Measurements from ENCODE around the gene ROR1.
"Not testable (repeated sequence)": the region's sequence is repeated elsewhere in the genome, so short reads cannot be mapped to it uniquely, and the experiment has no call there.

ROR1 gene

GRCh38 chr1:63819795-63820194 lies 46.0 kb downstream of the ROR1 start:
- in situ Hi-C loops (cut with MboI; ENCODE audit: low sequenced_read_pairs) = no loop called here

- in situ Hi-C loops (cut with MboI; ENCODE audit: low sequenced_read_pairs) = no loop called here
Measured at GRCh38 chr1:63821091-63822005, 47.5 kb downstream of the ROR1 start.

DNA sequence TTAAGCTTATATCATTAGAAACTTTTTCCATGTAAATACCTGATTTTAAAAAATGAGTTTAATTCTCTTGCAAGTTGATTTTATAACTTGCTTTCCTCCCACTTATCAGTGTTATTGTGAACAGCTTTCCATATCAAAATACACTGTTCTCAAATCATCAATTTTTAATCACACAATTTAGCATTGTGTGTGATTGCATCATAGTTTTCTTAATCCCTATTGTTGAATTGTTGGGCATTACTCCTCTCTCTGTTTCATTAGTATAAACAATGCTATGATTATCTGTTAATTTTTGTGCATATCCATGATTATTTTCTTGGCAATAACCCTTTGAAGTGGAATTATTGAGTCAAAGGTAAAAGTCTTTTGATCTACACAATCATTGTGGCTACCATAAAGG lies 48.7 kb downstream of the ROR1 start:
- in situ Hi-C loops (cut with MboI; ENCODE audit: low sequenced_read_pairs) = no loop called here

GRCh38 chr1:63824451-63824850 lies 50.6 kb downstream of the ROR1 start:
- in situ Hi-C loops (cut with MboI; ENCODE audit: low sequenced_read_pairs) = no loop called here

- in situ Hi-C loops (cut with MboI; ENCODE audit: low sequenced_read_pairs) = no loop called here
Measured at GRCh38 chr1:63825111-63825510, 51.3 kb downstream of the ROR1 start.

- in situ Hi-C loops (cut with MboI; ENCODE audit: low sequenced_read_pairs) = not testable (repeated sequence)
Measured at GRCh38 chr1:63826246-63826861, 52.5 kb downstream of the ROR1 start.

DNA sequence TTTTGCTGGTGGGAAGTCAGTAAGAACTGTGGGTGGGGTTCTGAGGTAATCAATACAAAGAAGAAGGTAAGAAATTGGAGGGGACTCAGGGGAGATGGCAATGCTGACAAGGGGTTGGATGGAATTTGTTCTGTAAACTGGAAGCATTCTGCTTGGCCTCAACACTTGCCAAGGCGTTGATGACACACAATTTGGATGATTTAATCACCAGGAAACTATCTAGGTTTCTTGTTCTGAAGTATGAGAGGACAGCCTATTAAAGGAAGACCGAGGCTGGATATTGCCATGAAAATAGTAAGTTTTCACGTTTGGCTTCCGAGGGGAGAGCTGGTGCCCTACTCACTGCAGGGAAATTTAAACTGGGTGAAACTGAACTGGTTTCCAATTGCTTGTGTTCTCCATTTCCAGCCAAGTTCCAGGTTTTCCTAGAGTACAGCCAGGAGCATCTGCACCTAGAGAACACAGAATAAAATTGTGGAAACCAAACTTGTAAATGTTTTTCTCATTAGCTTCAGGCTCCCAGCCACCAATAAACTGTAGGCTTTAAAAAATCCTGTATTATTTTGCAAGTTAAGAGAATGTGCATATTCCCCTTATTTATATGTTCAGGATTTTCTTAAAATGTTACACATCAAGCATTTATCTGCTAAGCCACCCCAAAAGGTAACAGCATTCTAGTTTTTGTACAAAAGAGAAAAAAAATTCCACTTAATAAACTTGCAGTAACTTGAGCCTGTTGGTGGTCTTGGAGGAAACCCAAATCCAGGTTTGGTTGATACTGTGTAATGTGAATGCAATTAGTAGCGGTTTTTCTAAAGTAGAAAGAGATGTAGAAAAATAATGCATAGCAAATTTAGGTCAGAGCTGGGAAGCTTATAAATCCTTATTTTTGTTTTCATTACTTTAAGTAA lies 53.8 kb downstream of the ROR1 start:
- in situ Hi-C loops (cut with MboI; ENCODE audit: low sequenced_read_pairs) = no loop called here

DNA sequence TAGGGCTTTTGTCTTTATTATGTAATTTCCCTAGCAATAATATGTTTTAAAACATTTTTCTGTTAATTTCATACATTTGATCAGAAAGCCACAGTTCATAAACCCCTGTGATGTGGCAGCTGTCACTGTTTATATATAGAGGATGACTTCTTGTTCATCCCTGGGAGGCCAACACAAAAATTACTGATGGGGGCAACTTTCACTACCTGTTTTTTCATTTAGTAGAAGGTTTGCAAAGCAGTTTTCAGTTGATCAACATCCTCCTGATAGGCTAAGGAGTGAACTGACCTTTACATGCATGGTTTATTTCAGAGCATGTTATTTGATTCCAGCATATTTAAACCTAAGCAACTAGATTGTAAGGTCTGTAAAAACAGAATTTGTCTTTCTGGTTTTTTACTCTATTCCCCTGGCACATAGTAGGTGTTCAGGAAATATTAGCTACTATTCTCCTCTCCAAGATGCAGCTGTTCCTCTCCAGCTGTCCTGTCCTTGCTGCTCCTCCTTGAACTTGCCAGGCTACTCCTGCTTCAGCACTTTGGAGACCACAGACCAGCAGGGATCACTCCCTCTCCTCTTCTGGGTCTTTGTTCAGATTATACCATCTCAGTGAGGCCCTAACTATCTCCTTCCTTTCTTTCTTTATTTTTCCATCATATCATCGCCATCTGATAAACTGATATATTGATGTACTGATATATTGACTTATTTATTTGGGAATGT lies 54.7 kb downstream of the ROR1 start:
- in situ Hi-C loops (cut with MboI; ENCODE audit: low sequenced_read_pairs) = no loop called here

DNA sequence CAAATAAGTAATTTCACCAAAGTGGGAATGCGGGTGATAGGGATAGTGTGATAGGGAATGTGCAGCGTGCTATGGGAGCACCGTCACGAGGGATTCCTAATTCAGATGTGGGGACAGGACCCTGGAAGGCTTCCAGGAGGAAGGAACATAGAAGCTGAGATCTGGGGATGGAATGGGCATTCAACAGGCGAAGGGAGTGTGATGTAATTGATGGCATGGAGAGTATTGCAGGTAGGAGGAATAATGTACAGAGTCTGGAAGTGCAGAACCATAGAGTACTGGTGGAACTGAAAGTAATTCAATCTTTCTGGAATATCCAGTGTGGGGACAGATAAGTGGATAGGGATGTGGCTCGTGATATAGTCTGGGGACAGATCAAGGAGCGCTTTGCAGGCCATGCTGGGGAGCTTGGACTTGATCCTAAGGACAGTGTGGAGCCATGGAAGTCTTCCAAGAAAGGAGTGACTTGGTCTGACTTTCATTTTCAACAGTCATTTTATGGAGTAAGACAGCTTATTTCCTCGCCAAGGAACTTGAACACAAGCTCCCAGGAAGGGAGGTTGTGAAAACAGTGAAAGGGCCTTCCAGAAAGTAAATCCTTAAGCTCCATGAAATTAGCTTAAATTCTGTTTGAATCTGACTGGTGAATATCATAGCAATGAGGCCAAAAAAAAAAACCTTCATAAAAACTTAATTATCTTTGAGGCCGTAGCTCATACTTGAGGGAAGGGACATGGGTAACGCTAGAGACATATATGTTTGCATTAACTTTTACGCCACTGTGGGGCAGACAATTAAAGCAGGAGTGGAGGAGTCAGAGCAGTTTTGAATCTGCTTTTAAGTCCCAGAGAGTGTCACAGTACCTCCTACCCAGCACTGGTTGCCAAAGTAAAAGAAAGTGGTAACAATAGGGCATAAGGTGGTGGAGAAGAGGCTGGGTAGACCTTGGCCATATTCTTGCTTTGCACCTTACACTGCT lies 55.8 kb downstream of the ROR1 start:
- in situ Hi-C loops (cut with MboI; ENCODE audit: low sequenced_read_pairs) = no loop called here

- in situ Hi-C loops (cut with MboI; ENCODE audit: low sequenced_read_pairs) = no loop called here
Measured at GRCh38 chr1:63831409-63831808, 57.6 kb downstream of the ROR1 start.

DNA sequence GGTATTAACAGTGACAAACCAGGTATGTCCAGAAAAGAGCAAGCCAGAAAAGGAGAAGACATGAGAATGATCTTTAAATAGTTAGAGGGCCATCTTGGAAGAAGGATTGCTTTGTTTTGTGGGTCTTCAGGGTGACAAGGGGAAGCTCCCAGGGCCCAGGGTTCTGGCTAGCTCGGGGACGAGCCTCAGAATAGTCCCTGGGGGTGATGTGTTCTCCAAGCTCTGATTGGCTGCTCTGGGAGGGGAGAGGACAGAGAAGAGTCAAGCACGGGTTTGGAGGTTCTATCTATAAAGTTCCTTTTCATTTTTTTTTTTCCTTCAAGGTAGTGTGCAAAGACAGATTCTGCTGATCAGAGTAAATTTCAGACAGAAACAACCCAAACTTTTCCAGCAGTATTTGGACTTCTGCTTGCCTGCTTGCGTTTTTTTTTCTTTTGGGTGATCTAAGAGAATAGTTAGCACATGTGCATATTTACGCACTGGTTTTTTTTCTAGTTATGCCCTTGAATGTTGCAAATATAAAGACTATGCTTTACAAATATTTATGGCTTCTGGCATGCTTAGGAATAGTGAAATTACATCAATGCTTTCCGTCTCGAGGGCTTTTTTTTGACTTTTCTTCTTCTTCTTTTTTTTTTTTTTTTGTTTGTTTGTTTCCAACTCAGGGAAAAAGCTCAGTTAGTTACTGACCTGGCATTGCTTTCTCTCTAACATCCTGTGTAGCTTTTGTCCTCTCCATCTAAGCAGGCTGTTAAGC lies 59.7 kb downstream of the ROR1 start:
- in situ Hi-C loops (cut with MboI; ENCODE audit: low sequenced_read_pairs) = no loop called here

DNA sequence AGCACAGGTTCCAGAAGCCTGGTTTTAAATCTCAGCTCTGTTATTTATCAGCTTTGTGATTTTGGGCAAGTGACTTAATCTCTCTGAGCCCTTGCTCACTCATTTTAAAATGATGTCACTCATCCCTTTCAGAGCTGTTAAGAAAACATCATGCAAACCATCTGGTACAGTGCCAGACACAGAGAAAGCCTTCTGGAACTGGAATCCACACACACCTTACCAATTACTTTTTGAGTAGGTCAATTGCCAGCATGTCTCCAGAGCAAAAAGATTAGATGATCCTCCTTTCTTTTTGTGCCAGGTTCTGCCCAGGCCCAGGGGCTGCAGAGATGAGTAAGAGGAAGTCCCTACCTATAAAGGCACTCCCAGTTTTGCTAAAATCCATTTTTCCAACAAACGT lies 61.3 kb downstream of the ROR1 start:
- in situ Hi-C loops (cut with MboI; ENCODE audit: low sequenced_read_pairs) = no loop called here

- in situ Hi-C loops (cut with MboI; ENCODE audit: low sequenced_read_pairs) = no loop called here
Measured at GRCh38 chr1:63836374-63836773, 62.6 kb downstream of the ROR1 start.

DNA sequence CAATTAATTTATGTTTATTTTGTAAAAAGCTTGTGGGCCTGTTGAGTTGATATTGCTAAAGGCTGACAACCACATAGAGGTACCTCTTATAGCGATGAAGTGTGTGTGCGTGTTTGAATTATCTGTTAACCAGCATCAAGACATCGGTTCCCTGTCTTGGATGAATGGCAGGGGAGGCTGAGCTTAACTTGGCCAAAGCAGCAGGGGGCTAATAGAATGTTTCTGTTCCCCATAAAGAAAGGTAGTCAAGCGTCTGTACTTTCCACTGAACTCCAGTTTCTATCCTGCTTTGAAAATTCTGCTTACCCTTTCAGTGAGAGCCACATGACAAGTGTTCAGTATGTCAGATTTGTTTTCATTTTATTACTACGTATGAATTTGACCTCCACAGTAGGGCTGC lies 63.0 kb downstream of the ROR1 start:
- in situ Hi-C loops (cut with MboI; ENCODE audit: low sequenced_read_pairs) = no loop called here

- in situ Hi-C loops (cut with MboI; ENCODE audit: low sequenced_read_pairs) = no loop called here
Measured at GRCh38 chr1:63843010-63843409, 69.2 kb downstream of the ROR1 start.

DNA sequence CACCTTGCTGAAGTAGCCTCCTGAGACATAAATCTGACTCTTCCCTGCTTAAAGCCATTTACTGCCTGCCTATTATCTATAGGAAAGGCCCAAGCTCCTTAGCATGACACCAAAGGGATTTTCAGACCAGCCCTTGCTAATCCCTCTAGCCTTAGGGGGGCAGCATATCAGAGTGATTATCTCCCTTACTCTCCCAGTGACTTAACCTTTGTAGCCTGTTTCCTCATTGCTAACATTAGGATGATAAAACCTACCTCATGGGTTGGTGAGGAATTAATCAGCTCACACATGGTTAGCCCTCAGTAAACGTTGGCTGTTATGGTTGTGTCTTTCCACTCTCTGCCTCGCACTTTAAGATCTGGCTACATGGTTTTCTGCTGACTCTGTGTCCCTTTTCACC lies 70.1 kb downstream of the ROR1 start:
- in situ Hi-C loops (cut with MboI; ENCODE audit: low sequenced_read_pairs) = no loop called here

GRCh38 chr1:63845346-63845745 lies 71.5 kb downstream of the ROR1 start:
- in situ Hi-C loops (cut with MboI; ENCODE audit: low sequenced_read_pairs) = no loop called here

DNA sequence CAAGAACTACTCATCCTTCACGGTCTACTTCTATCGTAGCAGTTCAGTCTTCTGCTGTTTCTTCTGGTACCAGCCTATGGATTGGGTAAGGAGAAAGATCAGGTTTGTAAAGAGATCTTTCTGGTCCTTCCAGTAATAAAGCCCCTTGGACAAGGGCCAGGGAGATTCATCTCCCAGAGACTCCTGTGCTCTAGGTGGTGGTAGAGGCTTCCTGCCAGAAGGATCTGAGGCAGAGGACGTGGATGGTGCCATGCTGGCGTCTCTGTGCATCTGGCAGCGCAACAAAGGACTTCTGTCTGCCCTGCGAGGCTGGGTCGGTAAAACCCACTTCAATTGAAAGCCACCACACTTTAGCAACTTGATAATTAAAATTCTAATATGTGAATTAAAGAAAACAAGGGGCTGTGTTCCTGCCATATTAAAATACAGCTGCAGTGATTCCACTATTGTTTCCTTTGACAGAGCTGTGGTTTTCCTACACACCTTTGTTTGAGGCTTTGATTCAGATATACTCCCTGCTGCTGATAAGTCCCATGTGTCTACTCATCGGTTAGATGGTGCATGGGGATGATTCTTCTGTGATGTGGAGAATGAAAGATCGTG lies 73.6 kb downstream of the ROR1 start:
- in situ Hi-C loops (cut with MboI; ENCODE audit: low sequenced_read_pairs) = no loop called here
